ENCODE measurements around the gene LPAR1.
"Not testable (repeated sequence)": the region's sequence is repeated elsewhere in the genome, so short reads cannot be mapped to it uniquely, and the experiment has no call there.

LPAR1 gene

GRCh38 chr9:110835404-110835803 is 202.9 kb downstream of the LPAR1 start:
- no peak overlapping the region for H3K4me3 ChIP-seq (ENCODE audit: low read length, poor library complexity, severe bottlenecking)
- no peaks in the 10 kb centered on the region for H4K20me1 ChIP-seq (ENCODE audit: insufficient read depth, low read length, poor library complexity, severe bottlenecking)
- no peak overlapping the region for H3K4me2 ChIP-seq (ENCODE audit: low read depth, low read length, poor library complexity, severe bottlenecking)
- H3K9me3 ChIP-seq (ENCODE audit: insufficient read depth, low read depth, low read length): no peaks in the 10 kb centered on the region
- H3K4me1 ChIP-seq (ENCODE audit: insufficient read depth, low read length, poor library complexity, severe bottlenecking): no peaks in the 10 kb centered on the region
- H3K9me2 ChIP-seq (replicated peaks; ENCODE audit: low read depth, low read length): no peaks in the 10 kb centered on the region
- no peaks in the 10 kb centered on the region for H3K79me2 ChIP-seq (ENCODE audit: insufficient read depth, low read length)
- H3F3A ChIP-seq (ENCODE audit: low read depth): no peaks in the 10 kb centered on the region
- TF ChIP-seq CTCF (conservative IDR thresholded peaks at IDR 0.05; ENCODE audit: low read length) (no peak), EZH2phosphoT487 (IDR thresholded peaks at IDR 0.05; ENCODE audit: borderline replicate concordance) (no peak)
- H2AFZ ChIP-seq (ENCODE audit: low read length): no peak overlapping the region
- H3K36me3 ChIP-seq (ENCODE audit: insufficient read depth, low read length): no peaks in the 10 kb centered on the region
- no peak overlapping the region for H3K9ac ChIP-seq (ENCODE audit: low read depth, low read length, poor library complexity, severe bottlenecking)
- no peaks in the 10 kb centered on the region for H3K27me3 ChIP-seq (ENCODE audit: insufficient read depth, low read length, poor library complexity, severe bottlenecking)

- no peaks in the 10 kb centered on the region for H3K9me3 ChIP-seq (ENCODE audit: insufficient read depth, low read depth, low read length)
- no peaks in the 10 kb centered on the region for H3F3A ChIP-seq (ENCODE audit: low read depth)
- H3K4me1 ChIP-seq (ENCODE audit: insufficient read depth, low read length, poor library complexity, severe bottlenecking): no peaks in the 10 kb centered on the region
- H3K4me2 ChIP-seq (ENCODE audit: low read depth, low read length, poor library complexity, severe bottlenecking): no peak overlapping the region
- no peaks in the 10 kb centered on the region for H4K20me1 ChIP-seq (ENCODE audit: insufficient read depth, low read length, poor library complexity, severe bottlenecking)
- no peaks in the 10 kb centered on the region for H3K79me2 ChIP-seq (ENCODE audit: insufficient read depth, low read length)
- H3K9me2 ChIP-seq (replicated peaks; ENCODE audit: low read depth, low read length): no peaks in the 10 kb centered on the region
- no peaks in the 10 kb centered on the region for H3K27me3 ChIP-seq (ENCODE audit: insufficient read depth, low read length, poor library complexity, severe bottlenecking)
- H3K9ac ChIP-seq (ENCODE audit: low read depth, low read length, poor library complexity, severe bottlenecking): no peak overlapping the region
- no peaks in the 10 kb centered on the region for H3K36me3 ChIP-seq (ENCODE audit: insufficient read depth, low read length)
- no peak overlapping the region for H3K4me3 ChIP-seq (ENCODE audit: low read length, poor library complexity, severe bottlenecking)
- TF ChIP-seq EZH2phosphoT487 (IDR thresholded peaks at IDR 0.05; ENCODE audit: borderline replicate concordance) (no peak), CTCF (conservative IDR thresholded peaks at IDR 0.05; ENCODE audit: low read length) (no peak)
- no peak overlapping the region for H2AFZ ChIP-seq (ENCODE audit: low read length)
Observed at GRCh38 chr9:110832926-110833325, 205.3 kb downstream of the LPAR1 start.

GRCh38 chr9:110830495-110830894 is 207.8 kb downstream of the LPAR1 start:
- Histone ChIP-seq H3F3A (ENCODE audit: low read depth) (no peaks in the 10 kb centered on the region), H3K9me2 (replicated peaks; ENCODE audit: low read depth, low read length) (no peaks in the 10 kb centered on the region), H3K9ac (ENCODE audit: low read depth, low read length, poor library complexity, severe bottlenecking) (no peak overlapping the region), H4K20me1 (ENCODE audit: insufficient read depth, low read length, poor library complexity, severe bottlenecking) (no peaks in the 10 kb centered on the region), H2AFZ (ENCODE audit: low read length) (no peak overlapping the region), H3K79me2 (ENCODE audit: insufficient read depth, low read length) (no peaks in the 10 kb centered on the region), H3K4me1 (ENCODE audit: insufficient read depth, low read length, poor library complexity, severe bottlenecking) (no peaks in the 10 kb centered on the region), H3K4me2 (ENCODE audit: low read depth, low read length, poor library complexity, severe bottlenecking) (no peak overlapping the region), H3K4me3 (ENCODE audit: low read length, poor library complexity, severe bottlenecking) (no peak overlapping the region), H3K27me3 (ENCODE audit: insufficient read depth, low read length, poor library complexity, severe bottlenecking) (no peaks in the 10 kb centered on the region), H3K9me3 (ENCODE audit: insufficient read depth, low read depth, low read length) (no peaks in the 10 kb centered on the region), H3K36me3 (ENCODE audit: insufficient read depth, low read length) (no peaks in the 10 kb centered on the region)
- no peak for TF ChIP-seq EZH2phosphoT487 (IDR thresholded peaks at IDR 0.05; ENCODE audit: borderline replicate concordance)

GRCh38 chr9:110828264-110828663 is 210.0 kb downstream of the LPAR1 start:
- H3K4me2 ChIP-seq (ENCODE audit: low read depth, low read length, poor library complexity, severe bottlenecking): no peak overlapping the region
- H3K9me2 ChIP-seq (replicated peaks; ENCODE audit: low read depth, low read length): no peaks in the 10 kb centered on the region
- H3K4me1 ChIP-seq (ENCODE audit: insufficient read depth, low read length, poor library complexity, severe bottlenecking): no peaks in the 10 kb centered on the region
- no peaks in the 10 kb centered on the region for H3F3A ChIP-seq (ENCODE audit: low read depth)
- H3K36me3 ChIP-seq (ENCODE audit: insufficient read depth, low read length): no peaks in the 10 kb centered on the region
- H3K4me3 ChIP-seq (ENCODE audit: low read length, poor library complexity, severe bottlenecking): no peak overlapping the region
- no peak for TF ChIP-seq CTCF (conservative IDR thresholded peaks at IDR 0.05; ENCODE audit: low read length)
- TF ChIP-seq EZH2phosphoT487 (IDR thresholded peaks at IDR 0.05; ENCODE audit: borderline replicate concordance): no peak
- H3K79me2 ChIP-seq (ENCODE audit: insufficient read depth, low read length): no peaks in the 10 kb centered on the region
- no peaks in the 10 kb centered on the region for H3K27me3 ChIP-seq (ENCODE audit: insufficient read depth, low read length, poor library complexity, severe bottlenecking)
- no peak overlapping the region for H2AFZ ChIP-seq (ENCODE audit: low read length)
- no peaks in the 10 kb centered on the region for H3K9me3 ChIP-seq (ENCODE audit: insufficient read depth, low read depth, low read length)
- H4K20me1 ChIP-seq (ENCODE audit: insufficient read depth, low read length, poor library complexity, severe bottlenecking): no peaks in the 10 kb centered on the region
- no peak overlapping the region for H3K9ac ChIP-seq (ENCODE audit: low read depth, low read length, poor library complexity, severe bottlenecking)

- H3K27me3 ChIP-seq (ENCODE audit: insufficient read depth, low read length, poor library complexity, severe bottlenecking); H3K9me3 ChIP-seq (ENCODE audit: insufficient read depth, low read depth, low read length); H3K36me3 ChIP-seq (ENCODE audit: insufficient read depth, low read length); H3K4me3 ChIP-seq (ENCODE audit: low read length, poor library complexity, severe bottlenecking); H3K4me1 ChIP-seq (ENCODE audit: insufficient read depth, low read length, poor library complexity, severe bottlenecking); H2AFZ ChIP-seq (ENCODE audit: low read length); H3K79me2 ChIP-seq (ENCODE audit: insufficient read depth, low read length); H3K4me2 ChIP-seq (ENCODE audit: low read depth, low read length, poor library complexity, severe bottlenecking); H3F3A ChIP-seq (ENCODE audit: low read depth); H4K20me1 ChIP-seq (ENCODE audit: insufficient read depth, low read length, poor library complexity, severe bottlenecking); H3K9ac ChIP-seq (ENCODE audit: low read depth, low read length, poor library complexity, severe bottlenecking); H3K9me2 ChIP-seq (replicated peaks; ENCODE audit: low read depth, low read length): not testable (repeated sequence)
Observed at GRCh38 chr9:110826400-110826799, 211.9 kb downstream of the LPAR1 start.
